NCI-H2171 (cell line): ENCODE measurements around the gene FOSL2.

Experiments used
- DNase-seq: peaks from one replicate; lab custom pipeline; 2025; lab: John Stamatoyannopoulos, UW

Gene FOSL2

GRCh38 chr2:28375236-28375635, 17.4 kb upstream of the FOSL2 start:
- DNase-seq, result no peak

- no peak for DNase-seq
These were observed 16.7 kb upstream of the FOSL2 start for GRCh38 chr2:28375742-28376631.

GRCh38 chr2:28377195-28377816, 15.4 kb upstream of the FOSL2 start:
- no peak for DNase-seq

- DNase-seq, result peak; percentile 48
These were observed 14.5 kb upstream of the FOSL2 start for GRCh38 chr2:28377984-28378678.

GRCh38 chr2:28378679-28379584, 13.7 kb upstream of the FOSL2 start:
- no peak for DNase-seq

- DNase-seq, result no peak
These were observed 12.4 kb upstream of the FOSL2 start for GRCh38 chr2:28380219-28380618.

- no peak for DNase-seq
These were observed 11.2 kb upstream of the FOSL2 start for GRCh38 chr2:28381225-28382180.

GRCh38 chr2:28382755-28383154, 9.9 kb upstream of the FOSL2 start:
- DNase-seq, result no peak

GRCh38 chr2:28387082-28387960, 5.3 kb upstream of the FOSL2 start:
- no peak for DNase-seq

- DNase-seq, result no peak
These were observed 3.0 kb upstream of the FOSL2 start for GRCh38 chr2:28389399-28390240.

GRCh38 chr2:28390241-28390745, 2.4 kb upstream of the FOSL2 start:
- DNase-seq, result peak; percentile 81

GRCh38 chr2:28390746-28391563, 1.7 kb upstream of the FOSL2 start:
- no peak for DNase-seq

- peak; percentile 83 for DNase-seq
These were observed 928 bp upstream of the FOSL2 start for GRCh38 chr2:28391564-28392296.

- peak; percentile 62 for DNase-seq
These were observed 617 bp downstream of the FOSL2 start for GRCh38 chr2:28393114-28393836.

- no peak for DNase-seq
These were observed 1.7 kb downstream of the FOSL2 start for GRCh38 chr2:28394331-28394877.

- DNase-seq, result no peak
These were observed 2.3 kb downstream of the FOSL2 start for GRCh38 chr2:28394997-28395333.
